ENCODE results near the gene LRRC4C.

DNA sequence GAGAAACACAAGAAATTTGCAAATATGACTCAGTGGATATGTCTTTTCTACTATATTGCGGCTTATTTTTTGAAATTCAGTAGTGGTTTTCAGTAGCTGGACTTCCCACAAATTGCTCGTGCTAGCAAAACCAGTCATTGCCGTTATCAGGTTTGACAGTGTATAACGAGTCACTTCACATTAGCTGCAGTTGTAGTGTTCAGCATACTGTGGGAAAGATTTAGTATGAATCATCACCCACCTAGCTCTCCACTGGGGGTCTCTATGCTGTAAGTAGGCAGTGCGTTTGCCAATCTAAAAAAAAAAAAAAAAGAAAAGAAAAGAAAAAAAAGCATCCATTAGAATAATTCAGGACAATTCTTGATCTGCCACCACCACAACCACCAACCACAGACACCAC lies 1318.9 kb downstream of the LRRC4C start:
- TF ChIP-seq, protein P1, sequence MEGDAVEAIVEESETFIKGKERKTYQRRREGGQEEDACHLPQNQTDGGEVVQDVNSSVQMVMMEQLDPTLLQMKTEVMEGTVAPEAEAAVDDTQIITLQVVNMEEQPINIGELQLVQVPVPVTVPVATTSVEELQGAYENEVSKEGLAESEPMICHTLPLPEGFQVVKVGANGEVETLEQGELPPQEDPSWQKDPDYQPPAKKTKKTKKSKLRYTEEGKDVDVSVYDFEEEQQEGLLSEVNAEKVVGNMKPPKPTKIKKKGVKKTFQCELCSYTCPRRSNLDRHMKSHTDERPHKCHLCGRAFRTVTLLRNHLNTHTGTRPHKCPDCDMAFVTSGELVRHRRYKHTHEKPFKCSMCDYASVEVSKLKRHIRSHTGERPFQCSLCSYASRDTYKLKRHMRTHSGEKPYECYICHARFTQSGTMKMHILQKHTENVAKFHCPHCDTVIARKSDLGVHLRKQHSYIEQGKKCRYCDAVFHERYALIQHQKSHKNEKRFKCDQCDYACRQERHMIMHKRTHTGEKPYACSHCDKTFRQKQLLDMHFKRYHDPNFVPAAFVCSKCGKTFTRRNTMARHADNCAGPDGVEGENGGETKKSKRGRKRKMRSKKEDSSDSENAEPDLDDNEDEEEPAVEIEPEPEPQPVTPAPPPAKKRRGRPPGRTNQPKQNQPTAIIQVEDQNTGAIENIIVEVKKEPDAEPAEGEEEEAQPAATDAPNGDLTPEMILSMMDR (conservative IDR thresholded peaks at IDR 0.05 in 1 of 2, IDR thresholded peaks at IDR 0.05 in 1 of 2; ENCODE audit: extremely low read depth in 1 of 2, insufficient read depth in 1 of 2, low read depth in 1 of 2, low read length in 2 of 2) = no peak
- TF ChIP-seq EZH2 (IDR thresholded peaks at IDR 0.05; ENCODE audit: borderline replicate concordance, low read length) = no peak
